HG03571 (cell line): Measurements from ENCODE around the gene BRIP1.
"Not testable (repeated sequence)": the region's sequence is repeated elsewhere in the genome, so short reads cannot be mapped to it uniquely, and the experiment has no call there.

Experiments used
- ATAC-seq: cut with Tn5 transposase; IDR thresholded peaks from one replicate; pipeline ENCODE4 v1.9.1; 2021; ENCODE audit not compliant: unreplicated experiment

Gene BRIP1

DNA sequence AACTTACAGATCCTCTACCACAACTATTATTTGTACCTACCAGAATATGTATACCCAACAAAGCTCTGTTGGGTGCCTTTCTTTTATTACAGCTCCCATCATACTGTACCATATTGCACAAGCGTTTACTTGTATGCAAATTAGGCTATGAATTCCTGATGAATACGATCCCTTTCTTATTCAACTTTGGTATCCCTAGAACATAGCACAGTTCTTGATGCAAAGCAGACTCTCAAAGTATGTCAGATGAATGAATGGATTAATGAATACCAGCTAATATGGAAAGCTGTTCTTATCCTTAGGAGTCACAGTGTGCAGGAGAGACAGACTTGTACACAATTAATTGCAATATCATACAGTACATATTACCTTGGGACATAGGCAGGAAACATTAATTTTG, 192.6 kb downstream of the BRIP1 start:
- ATAC-seq = no peak

DNA sequence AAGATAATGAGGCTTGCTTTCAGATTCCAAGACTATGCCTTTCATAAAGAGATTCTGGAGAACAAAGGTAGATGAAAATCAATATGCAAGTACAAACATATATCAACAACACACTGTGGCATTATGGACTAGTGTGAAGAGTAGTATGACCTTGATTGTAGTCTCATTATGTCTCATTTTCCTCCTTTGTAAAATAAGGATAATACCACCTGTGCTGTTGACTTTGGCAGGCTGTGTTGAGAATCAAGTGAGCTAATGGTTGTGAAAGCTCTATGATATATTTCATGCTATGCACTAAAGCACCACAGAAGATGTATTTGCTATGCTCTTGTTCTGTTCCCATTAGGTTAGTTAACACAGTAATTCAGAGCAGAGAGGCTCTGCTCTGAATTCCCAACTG, 193.8 kb downstream of the BRIP1 start:
- ATAC-seq = no peak

DNA sequence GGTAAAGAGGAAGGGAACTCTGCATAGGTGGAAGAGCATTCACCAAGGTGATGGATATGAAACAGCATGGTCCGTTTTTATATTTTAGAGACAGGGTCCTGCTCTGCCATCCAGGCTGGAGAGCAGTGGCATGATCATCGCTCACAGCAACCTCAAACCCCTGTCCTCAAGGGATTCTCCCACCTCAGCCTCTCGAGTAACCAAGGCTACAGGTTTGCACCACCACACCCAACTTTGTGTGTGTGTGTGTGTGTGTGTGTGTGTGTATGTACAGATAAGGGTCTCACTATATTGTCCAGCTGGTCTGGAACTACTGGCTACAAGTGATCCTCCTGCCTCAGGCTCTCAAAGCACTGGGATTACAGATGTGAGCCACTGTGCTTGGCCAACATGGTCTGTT, 194.8 kb downstream of the BRIP1 start:
- no peak for ATAC-seq

DNA sequence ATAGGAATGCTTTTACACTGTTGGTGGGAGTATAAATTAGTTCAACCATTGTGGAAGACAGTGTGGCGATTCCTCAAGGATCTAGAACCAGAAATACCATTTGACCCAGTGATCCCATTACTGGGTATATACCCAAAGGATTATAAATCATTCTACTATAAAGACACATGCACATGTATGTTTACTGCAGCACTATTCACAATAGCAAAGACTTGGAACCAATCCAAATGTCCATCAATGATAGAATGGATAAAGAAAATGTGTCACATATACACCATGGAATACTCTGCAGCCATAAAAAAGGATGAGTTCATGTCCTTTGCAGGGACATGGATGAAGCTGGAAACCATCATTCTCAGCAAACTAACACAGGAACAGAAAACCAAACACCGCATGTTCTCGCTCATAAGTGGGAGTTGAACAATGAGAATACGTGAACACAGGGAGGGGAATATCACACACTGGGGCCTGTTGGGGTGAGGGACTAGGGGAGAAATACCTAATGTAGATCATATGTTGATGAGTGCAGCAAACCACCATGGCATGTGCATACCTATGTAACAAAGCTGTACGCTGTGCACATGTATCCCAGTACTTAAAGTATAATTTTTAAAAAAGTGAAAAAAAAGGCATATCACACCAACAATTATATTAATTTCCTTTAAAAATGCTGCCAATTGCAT, 196.8 kb downstream of the BRIP1 start:
- not testable (repeated sequence) for ATAC-seq

DNA sequence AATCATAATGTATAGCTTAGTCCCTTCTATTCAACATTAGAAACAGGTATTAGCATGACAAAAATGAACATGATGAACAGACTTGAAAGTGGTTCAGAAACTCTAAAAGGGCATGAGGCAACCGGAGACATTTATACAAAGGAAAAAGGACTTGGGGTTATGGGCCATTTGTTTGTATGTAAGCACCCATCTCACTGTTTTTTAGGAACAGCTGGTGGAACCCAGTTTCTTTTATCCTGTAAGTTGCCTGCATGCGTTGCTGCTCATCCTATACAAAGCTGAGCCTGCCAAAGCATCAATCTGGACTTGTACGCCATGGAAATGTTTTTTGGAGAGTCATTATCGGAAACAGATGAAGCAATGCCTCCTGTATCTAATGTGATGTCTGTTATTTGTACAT, 200.0 kb downstream of the BRIP1 start:
- no peak for ATAC-seq

DNA sequence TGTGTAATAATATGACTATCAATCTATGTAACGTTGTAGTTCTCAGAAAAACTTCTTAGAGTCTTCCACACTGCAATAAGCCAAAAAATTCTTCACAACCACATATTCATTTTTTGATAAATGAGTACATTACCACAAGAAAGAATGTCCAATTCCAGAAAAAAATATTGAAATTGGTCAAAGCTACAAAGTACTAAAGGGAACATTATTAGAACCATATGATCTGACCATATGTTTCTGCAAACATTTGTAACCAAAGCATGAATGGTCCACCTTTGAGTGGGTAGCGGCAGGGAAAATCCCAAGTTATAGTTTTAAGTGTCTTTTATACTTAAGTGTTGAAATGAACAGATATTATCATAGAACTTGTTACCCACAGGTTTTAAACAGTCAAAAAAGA, 200.6 kb downstream of the BRIP1 start:
- no peak for ATAC-seq

DNA sequence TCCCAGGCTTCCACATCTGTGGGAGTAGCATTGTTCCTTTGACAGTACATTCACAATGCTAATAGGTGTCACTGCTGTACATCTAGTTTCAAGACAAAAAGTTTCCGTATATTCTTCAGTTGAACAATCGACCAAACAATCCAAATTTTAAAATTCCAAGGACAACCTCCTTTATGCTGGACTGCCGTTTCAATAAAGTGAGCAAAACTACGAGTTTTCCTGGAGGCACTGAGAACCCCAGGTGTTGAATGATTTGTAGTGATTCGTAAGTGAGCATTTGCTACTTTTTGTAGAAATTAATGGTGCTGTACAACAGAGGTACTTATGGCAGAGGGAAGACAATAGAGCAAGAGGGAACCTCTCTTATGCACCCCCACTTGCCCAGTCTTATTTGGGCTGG, 201.1 kb downstream of the BRIP1 start:
- ATAC-seq = no peak

DNA sequence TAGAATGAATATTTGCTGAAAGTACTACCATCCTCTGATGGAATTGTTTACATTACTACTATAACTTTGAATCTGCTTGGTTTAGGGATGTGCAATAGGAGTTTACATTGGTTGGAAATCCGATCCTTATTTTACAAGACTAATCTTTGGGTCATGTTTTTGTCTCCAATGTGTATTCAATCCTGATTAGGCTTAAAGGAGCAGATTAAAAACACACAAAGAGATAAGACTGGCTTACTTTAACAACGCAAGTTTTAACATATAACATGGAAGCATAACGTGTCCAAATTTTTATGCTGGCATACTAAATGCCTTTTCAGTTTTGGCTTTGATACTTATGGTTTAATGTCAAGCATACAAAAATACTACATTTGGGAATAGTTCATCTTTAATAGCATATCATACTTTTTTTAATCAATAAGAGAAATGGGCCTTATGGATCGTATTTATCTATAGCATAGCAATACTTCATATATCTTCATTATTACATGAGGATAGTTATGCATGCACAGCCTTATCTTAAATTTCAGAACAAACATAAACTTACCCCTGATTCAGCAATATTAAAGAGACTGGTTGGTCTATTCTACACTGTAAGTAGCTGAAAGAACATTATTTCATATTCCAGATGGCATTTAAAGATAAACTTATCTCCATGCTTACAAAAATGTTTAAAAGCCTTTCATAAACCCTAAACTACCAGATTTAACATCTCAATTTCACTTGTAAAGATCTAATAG, 202.4 kb downstream of the BRIP1 start:
- ATAC-seq = no peak

DNA sequence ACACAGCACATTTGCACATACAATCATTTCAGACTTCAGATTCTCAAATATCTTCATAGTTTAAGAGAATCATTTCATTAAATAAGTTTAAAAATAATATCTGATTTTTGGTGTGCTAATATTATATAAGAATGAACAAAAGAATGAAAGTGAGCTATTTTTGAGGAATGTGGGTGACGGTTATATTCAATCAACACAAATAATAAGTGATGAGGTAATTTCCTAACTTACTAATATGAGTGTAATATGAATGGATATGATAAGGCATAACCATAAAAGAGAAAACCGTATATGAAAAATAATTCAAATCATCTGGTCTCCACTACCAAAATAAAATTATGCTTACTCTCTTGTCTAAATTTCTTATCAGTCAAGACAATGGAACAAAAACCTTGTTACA, 203.9 kb downstream of the BRIP1 start:
- no peak for ATAC-seq

DNA sequence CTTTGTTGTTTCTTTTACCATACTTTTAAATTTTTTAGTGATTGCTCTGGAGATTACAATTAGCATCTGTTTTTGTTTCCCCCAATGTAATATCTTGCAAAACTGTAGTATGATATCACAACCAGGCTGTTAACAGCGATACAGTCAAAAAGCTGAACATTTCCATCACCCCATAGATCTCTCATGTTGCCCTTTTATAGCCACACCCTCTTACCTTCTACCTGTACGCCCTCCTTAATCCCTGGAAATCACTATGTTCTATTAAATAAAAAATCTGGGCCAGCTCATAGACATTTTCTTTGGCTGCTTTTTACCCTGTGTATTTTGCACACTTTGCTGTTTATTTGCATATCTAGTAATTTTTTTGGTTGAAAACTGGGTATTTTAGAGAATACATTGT, 205.1 kb downstream of the BRIP1 start:
- ATAC-seq = no peak

DNA sequence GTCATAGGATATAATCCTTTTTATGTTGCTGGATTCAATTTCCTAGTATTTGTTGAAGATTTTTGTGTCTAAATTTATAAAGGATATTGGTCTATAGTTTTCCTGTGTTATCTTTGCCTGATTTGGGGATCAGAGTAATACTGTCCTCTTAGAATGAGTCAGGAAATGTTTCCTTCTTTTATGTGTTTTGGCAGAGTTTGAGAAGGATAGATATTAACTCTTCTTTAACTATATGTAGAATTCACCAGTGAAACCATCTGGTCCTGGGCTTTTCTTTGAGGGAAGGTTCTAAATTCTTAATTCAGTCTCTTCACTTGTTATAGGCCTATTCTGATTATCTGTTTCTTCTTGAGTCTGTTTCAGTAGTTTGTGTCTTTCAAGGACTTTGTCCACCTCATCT, 206.0 kb downstream of the BRIP1 start:
- ATAC-seq = no peak

DNA sequence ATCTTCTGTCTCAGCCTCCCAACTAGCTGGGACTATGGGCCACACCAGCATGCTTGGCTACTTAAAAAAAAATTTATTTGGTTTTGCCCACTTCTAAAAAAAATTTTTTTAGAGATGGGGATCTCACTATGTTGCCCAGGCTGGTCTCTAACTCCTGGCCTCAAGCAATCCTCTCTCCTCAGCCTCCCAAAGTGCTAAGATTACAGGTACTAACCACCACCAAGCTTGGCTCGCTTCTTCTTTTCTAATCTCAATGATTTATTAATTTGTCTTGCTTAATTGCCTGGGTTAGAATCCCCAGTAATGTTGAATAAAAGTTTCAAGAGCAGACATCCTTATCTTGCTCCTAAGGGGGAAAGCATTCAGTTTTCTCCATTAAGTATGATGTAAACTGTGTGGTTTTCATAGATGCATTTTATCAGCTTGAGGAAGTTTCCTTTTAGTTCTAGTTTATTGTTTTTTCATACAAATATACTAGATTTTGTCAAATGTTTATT, 206.6 kb downstream of the BRIP1 start:
- ATAC-seq = no peak

DNA sequence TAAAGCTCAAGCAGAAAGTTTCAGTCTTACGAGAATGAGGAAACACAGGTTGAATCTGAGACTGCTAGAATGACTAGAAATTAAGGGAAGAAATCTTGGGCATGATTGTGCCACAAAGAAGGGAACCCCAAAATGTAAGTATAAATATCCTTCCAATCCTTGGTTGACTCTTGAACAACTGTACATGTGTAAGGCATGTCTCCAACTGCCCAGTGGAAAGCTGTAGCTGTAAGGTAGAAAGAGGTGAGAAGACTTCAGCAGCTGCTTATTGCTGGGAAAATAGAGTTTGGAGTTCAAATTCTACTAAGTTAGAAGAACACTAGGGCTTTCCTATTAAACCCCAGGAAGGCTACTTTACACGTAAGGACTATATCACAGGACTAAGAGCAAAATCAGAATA, 212.6 kb downstream of the BRIP1 start:
- ATAC-seq = no peak

DNA sequence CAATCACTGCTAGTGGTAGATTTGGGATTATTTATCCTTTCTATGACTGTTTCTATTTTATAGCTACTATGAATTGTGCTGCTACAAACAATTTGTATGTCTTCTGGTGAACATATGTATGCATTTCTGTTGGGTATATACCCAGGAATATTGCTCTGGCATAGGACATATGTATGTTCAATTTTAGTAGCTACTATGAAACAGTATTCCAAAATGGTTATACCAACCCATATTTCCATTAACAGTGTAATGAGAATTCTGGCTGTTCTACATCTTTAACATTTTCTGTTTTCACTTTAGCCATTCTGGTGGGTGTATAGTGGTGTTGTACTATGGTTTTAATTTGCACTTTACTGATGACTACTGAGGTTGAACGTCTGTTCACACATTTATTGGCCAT, 214.7 kb downstream of the BRIP1 start:
- no peak for ATAC-seq

DNA sequence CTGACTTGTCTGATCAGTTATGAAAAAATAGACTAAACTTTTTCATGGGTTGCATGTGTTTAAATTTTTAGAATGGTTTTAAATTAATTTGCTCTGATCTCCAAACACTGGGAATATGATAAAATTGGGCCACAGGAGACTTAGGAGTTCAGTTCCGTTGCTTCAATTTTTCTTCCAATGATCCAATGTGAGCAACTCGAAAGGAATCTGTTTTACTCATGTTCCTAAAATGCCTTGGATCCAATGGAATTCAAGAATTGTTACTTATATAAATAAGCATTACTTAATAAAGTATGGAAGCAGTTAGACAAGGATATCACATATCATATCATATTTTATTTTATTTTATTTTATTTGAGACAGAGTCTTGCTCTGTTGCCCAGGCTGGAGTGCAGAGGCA, 216.3 kb downstream of the BRIP1 start:
- ATAC-seq = no peak

DNA sequence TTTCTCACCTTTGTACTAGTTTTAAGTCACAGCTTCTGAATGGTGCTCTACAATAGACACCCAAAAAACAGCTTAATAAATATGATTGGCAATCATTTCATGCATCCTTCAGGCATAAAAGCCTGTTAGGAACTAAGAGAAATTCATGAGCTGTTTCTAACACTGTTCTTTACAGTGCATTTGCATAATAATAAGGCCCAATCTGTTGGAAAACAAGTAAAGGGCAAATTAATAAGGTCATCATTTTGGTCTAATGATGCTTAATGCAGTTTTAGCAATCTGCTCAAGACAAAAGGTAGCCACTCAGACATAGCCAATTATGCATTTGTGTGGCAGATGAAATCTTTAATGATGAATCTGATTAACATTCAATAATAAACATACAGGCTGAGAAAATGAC, 216.8 kb downstream of the BRIP1 start:
- ATAC-seq = no peak

DNA sequence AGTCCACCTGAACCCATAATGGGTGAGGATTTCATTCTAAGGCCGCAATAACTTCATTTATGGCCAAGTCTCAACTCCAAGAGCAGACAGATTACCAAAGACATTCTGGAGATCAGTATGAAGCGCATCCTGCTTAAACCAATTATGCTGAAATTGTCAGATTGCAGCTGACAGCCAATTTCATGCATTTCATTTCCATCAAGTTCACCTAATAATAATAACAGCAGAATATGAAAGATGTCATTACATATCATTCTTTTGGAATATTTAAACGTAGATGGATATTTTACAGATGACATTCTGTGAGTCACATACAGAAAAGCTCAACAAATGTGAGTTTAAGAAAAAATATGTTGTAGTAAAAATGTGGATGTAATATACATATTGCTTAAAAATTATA, 217.4 kb downstream of the BRIP1 start:
- ATAC-seq = no peak

DNA sequence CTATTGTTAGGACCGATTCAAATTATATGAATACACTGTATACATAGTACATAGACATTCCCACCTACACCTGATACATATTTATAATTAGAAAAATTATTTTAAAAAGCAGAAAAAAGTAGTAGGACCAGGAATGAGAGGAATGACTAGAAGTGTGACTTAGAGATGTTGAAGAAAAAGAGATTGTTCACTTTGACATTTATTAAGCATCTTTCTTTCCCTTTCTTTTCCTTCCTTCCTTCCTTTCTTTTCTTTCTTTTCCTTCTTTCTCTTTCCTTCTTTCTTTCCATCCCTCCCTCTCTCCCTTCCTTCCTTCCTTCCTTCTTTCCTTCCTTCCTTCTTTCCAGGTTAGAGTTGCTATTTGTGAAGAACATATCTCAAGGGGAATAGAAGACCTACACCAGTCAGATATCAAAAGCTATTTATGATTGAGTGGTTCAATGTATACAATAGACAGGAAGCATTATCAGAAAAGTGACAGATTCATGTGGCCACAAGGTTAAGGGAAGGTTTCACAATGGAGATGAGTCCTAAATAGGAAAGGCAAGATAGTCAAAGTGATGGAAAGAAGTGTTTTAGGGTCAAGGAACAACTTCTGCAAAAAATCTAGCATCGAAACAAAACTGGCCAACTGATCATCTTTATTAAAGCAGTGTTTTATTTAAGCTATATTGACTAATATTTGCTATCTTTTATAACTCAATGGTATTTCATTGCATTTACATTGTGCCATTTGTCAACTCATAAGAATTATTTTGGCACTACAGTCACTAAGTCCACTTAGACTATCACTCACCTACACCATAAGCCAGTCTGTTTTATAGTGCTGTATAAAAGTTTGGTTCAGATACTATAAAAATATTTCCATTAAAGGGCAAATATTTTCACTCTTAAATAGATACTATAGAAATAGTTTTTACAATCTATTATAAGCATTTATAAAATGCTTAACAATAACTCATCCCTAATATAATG, 218.2 kb downstream of the BRIP1 start:
- ATAC-seq = no peak

DNA sequence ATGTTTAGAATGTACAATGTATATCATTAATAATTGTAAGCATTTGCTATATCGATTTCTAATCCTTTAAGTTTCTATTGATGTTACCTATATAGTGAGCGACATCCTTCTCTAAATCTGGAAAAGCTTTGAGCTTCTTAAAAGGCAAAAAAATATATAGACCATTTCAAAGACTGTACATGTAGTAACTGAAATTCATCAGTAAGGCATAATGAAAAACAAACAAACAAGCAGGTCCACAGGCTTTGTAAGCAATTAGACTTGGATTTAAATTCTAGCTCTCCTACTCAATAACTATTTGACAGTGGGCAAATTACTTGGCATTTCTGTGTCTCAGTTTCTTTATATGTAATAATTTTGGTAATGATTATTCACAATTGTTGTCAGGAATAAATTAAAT, 220.6 kb downstream of the BRIP1 start:
- ATAC-seq = no peak

DNA sequence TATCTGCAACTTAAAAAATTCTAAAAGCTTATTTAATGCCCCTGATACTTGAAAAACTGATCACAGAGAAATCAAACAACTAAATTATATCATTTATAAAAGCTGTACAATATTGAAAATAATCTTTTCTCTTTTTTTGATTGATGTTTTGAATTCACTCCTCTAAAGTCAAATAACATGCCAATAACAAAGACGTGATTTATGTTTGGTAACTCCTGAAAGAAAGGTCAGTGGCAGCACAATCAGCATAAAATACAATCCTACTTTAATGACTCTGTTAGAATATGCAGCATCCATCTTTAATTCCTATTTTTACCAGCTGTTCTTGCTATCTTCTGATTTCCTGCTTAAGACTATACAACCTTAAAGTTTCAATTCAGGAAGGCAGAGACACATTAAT, 221.6 kb downstream of the BRIP1 start:
- no peak for ATAC-seq

DNA sequence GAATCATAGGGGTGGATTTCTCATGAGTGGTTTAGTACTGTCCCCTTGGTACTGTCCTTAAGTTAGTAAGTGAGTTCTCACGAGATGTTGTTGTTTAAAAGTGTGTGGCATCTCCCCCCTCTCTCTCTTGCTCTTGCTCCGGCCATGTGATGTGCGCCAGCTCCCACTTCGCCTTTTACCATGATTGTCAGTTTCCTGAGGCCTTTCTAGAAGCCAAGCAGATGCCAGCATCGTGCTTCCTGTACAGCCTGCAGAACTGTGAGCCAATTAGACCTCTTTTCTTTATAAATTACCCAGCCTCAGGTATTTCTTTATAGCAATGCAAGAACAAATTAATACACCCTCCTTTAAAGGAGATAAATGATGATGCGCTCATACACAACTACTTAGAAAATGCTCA, 222.2 kb downstream of the BRIP1 start:
- no peak for ATAC-seq

DNA sequence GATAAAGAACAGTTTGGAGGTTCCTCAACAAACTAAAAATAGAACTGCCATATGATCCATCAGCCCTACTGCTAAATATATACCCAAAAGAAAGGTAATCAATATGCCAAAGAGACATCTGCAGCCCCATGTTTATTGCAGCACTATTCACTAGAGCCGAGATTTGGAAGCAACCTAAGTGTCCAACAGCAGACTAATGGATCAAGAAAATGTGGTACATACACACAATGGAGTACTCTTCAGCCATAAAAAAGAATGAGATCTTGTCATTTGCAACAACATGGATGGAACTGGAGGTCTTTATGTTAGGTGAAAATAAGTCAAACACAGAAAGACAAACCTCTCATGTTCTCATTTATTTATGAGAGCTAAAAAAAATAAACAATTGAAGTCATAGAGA, 223.5 kb downstream of the BRIP1 start:
- ATAC-seq = no peak
